Heart right ventricle (tissue), 16 donors: ENCODE data around the gene ZNF277. TPM values are rescaled to one million over a fixed set of nuclear protein-coding genes. Genes with fewer than 3 reads are reported as not detected.

ENCODE experiments used
- ATAC-seq, 8 donors: fragments of 200-7000 bp; cut with Tn5 transposase; one replicate each; pipeline ENCODE4 v1.9.1; 2020; ENCODE audit warnings: mild to moderate bottlenecking in 8 of 8, moderate library complexity in 8 of 8, moderate number of reproducible peaks in 1 of 8
- DNase-seq, 2 donors: peaks; one replicate each; pipeline ENCODE4 v3.0.0-alpha.2; 2020
- H3K27ac ChIP-seq, 10 donors: fragments of 200-600 bp; sonication (generic) in 2 of 10; one replicate each; pipeline versions ENCODE4 v1.5.0 to v1.8.0; 2020 to 2022; ENCODE audit warnings: mild to moderate bottlenecking in 3 of 10
- H3K27me3 ChIP-seq, 7 donors: fragments of 200-600 bp; one replicate each; pipeline ENCODE4 v1.8.0; 2021 to 2022; ENCODE audit warnings: mild to moderate bottlenecking in 2 of 7
- H3K36me3 ChIP-seq, 9 donors: fragments of 200-600 bp; sonication (generic) in 1 of 9; one replicate each; pipeline versions ENCODE4 v1.5.0 to v1.8.0; 2020 to 2022; ENCODE audit warnings: mild to moderate bottlenecking in 2 of 9
- H3K4me1 ChIP-seq, 9 donors: fragments of 200-600 bp; sonication (generic) in 1 of 9; one replicate each; pipeline versions ENCODE4 v1.5.0 to v1.8.0; 2020 to 2022; ENCODE audit warnings: mild to moderate bottlenecking in 4 of 9
- H3K4me3 ChIP-seq, 10 donors: fragments of 200-600 bp; sonication (generic) in 2 of 10; one replicate each; pipeline versions ENCODE4 v1.5.0 to v1.8.0; 2020 to 2022; ENCODE audit warnings: mild to moderate bottlenecking in 7 of 10, moderate library complexity in 2 of 10
- H3K9me3 ChIP-seq, 11 donors: fragments of 200-600 bp in 10 of 11; sonication (generic) in 2 of 11; one replicate each; pipeline versions ENCODE4 v1.5.0 to v1.8.0; 2013 to 2022; ENCODE audit warnings: mild to moderate bottlenecking in 2 of 11, control low read depth in 1 of 11, moderate library complexity in 1 of 11
- WGBS, 2 donors: extraction: QIAGEN DNeasy Blood & Tissue Kit; methylation state at CpG; one replicate each; pipeline ENCODE4 v1.1.7; 2013; ENCODE audit warnings: inconsistent platforms in 1 of 2; 5-methylcytosine and 5-hydroxymethylcytosine counted together
- intact Hi-C, 10 donors: fragments of 100-400 bp; cut with DNase I; formaldehyde crosslinking; loops; one replicate each; pipeline versions ENCODE4 v1.11.1 to v1.14.2; 2022
- polyA plus RNA-seq, 2 donors: library from polyadenylated mRNA; stranded (reverse); fragments of 200-250 nt; gene quantifications; one replicate each; pipeline ENCODE4 v1.2.3, GENCODE V29; 2013
- total RNA-seq, 10 donors: library from RNA; stranded (reverse); fragmentation: NEBNext Ultra II Directional in 3 of 10; extraction: Animal tissue kit (Norgen Biotek cat#: 25700) in 3 of 10; gene quantifications; one replicate each; pipeline versions ENCODE4 v1.2.1 to v1.2.4, GENCODE V29; 2021 to 2023
- TF ChIP-seq, protein P1 (sequence below), 9 donors: fragments of 200-600 bp; sonication (generic) in 2 of 9; IDR thresholded peaks; one replicate each; pipeline versions ENCODE4 v1.5.0 to v1.8.0; 2021 to 2022; ENCODE audit warnings: antibody characterized with exemption in 9 of 9, mild to moderate bottlenecking in 5 of 9, moderate library complexity in 1 of 9
- donor health status: Arrhythmogenic right ventricular cardiomyopathy.
- donor health status: ischemic (EF 13 %, LVEDD 7.1; RV severe dilation, severe dysfunction).
- donor health status: healthy with polysubstance abuse.
- donor health status: DM: no; HTN: yes; CAD: no.
- donor health status: DM: no; HTN: no; CAD: no.
- donor health status: ischemic (EF 25% LVEDD 6.9; RV normal size, moderate dysfunction).
- donor health status: ischemic (EF 25% LVEDD 5.7; RV mildly dilated, moderate dysfunction).
- donor health status: healthy.
- donor health status: DM: yes; HTN: yes; CAD: no.
- donor health status: Ischemic cardiomyopathy.
- donor health status: ischemic (EF 35%, LVEDD 5.7; RV mildly dilated, moderate dysfunction).
- donor health status: nonischemic (EF 11% LVEDD 7.7; RV severe dilation, severe dysfunction).
- donor health status: DM: yes; HTN: yes; CAD: no.
- donor health status: PGD.
- donor health status: ischemic (EF 29% LVEDD 5.4; RV normal size, mild dysfunction).
- donor health status: nonischemic (EF 23%, LVEDD 6.1; RV moderate dilation, normal function).

ZNF277 gene
- total and polyA plus RNA-seq, 12 donors = 7.7 to 25.7 (median 17.4) TPM

DNA sequence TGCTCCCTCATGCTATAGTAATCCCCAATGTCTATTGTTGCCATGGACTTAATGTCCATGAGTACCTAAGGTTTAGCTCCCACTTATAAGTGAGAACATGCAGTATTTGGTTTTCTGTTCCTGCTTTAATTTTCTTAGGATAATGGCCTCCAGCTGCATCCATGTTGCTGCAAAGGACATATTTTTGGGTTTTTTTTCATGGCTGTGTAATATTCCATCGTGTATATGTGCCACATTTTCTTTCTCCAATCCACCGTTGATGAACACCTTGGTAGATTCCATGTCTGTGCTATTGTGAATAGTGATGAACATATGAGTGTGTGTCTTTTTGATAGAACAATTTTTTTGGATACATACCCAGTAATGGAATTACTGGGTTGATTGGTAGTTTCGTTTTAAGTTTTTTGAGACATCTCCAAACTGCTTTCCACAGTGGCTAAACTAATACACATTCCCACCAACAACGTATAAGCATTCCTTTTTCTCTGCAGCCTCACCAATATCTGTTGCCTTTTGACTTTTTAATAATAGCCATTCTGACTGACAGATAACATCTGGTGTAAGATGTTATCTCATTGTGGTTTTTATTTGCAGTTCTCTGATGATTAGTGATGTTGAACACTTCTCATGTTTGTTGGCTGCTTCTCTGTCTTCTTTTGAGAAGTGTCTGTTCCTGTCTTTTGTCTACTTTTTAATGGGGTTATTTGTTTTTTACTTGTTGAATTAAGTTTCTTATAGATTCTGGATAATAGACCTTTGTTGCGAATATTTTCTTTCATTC lies 175.0 kb downstream of the ZNF277 start:
- intact Hi-C loops = no loop called here
- 87 to 91% methylated on average over 5 of the region's 5 CpGs for WGBS, 2 donors
- DNase-seq = no peak
- TF ChIP-seq, protein P1, sequence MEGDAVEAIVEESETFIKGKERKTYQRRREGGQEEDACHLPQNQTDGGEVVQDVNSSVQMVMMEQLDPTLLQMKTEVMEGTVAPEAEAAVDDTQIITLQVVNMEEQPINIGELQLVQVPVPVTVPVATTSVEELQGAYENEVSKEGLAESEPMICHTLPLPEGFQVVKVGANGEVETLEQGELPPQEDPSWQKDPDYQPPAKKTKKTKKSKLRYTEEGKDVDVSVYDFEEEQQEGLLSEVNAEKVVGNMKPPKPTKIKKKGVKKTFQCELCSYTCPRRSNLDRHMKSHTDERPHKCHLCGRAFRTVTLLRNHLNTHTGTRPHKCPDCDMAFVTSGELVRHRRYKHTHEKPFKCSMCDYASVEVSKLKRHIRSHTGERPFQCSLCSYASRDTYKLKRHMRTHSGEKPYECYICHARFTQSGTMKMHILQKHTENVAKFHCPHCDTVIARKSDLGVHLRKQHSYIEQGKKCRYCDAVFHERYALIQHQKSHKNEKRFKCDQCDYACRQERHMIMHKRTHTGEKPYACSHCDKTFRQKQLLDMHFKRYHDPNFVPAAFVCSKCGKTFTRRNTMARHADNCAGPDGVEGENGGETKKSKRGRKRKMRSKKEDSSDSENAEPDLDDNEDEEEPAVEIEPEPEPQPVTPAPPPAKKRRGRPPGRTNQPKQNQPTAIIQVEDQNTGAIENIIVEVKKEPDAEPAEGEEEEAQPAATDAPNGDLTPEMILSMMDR (IDR thresholded peaks at IDR 0.05) = no peak
- no peak for ATAC-seq
- Histone ChIP-seq H3K36me3 (no peaks in the 10 kb centered on the region), H3K4me1 (no peaks in the 10 kb centered on the region), H3K27me3 (no peaks in the 10 kb centered on the region), H3K27ac (no peak overlapping the region), H3K4me3 (no peak overlapping the region), H3K9me3 (peaks cover 0 to 6% (median 0%) of the 10 kb centered on the region in 11 donors)

- ATAC-seq (no peak), DNase-seq (no peak)
- Histone ChIP-seq H3K9me3 (peaks cover 0 to 6% (median 0%) of the 10 kb centered on the region in 11 donors), H3K27ac (no peak overlapping the region), H3K27me3 (no peaks in the 10 kb centered on the region), H3K36me3 (no peaks in the 10 kb centered on the region), H3K4me3 (no peak overlapping the region), H3K4me1 (no peaks in the 10 kb centered on the region)
- TF ChIP-seq, protein P1 (IDR thresholded peaks at IDR 0.05) = peak in 4 of 9 donors; percentile 18 to 39 (median 26)
- intact Hi-C loops = no loop called here
- 76 to 77% methylated on average over 11 of the region's 11 CpGs for WGBS, 2 donors
Measured at GRCh38 chr7:112383671-112384417, 177.3 kb downstream of the ZNF277 start.

GRCh38 chr7:112385516-112385915 lies 179.0 kb downstream of the ZNF277 start:
- Histone ChIP-seq H3K27me3 (no peaks in the 10 kb centered on the region), H3K4me3 (no peak overlapping the region), H3K4me1 (no peaks in the 10 kb centered on the region), H3K36me3 (no peaks in the 10 kb centered on the region), H3K27ac (no peak overlapping the region), H3K9me3 (peaks cover 0 to 6% (median 0%) of the 10 kb centered on the region in 11 donors)
- no peak for ATAC-seq
- intact Hi-C loops = no loop called here
- TF ChIP-seq, protein P1 (IDR thresholded peaks at IDR 0.05) = no peak
- DNase-seq = no peak
- 91 to 96% methylated on average over 3 of the region's 3 CpGs for WGBS, 2 donors

- H3K27ac ChIP-seq = no peak overlapping the region
- peaks cover 0 to 1% (median 0%) of the 10 kb centered on the region in 11 donors for H3K9me3 ChIP-seq
- no peak overlapping the region for H3K4me3 ChIP-seq
- intact Hi-C loops = no loop called here
- DNase-seq (no peak), ATAC-seq (no peak)
- WGBS, 2 donors = 89 to 92% methylated on average over 1 of the region's 1 CpG
- TF ChIP-seq, protein P1 (IDR thresholded peaks at IDR 0.05) = no peak
- no peaks in the 10 kb centered on the region for H3K36me3 ChIP-seq
- peaks cover 0 to 4% (median 0%) of the 10 kb centered on the region in 9 donors for H3K4me1 ChIP-seq
- no peaks in the 10 kb centered on the region for H3K27me3 ChIP-seq
Measured at GRCh38 chr7:112386619-112387018, 180.1 kb downstream of the ZNF277 start.
